Hematopoietic multipotent progenitor cell treated with erythropoietin and hydrocortisone succinate and interleukin-3 and kit ligand, for 4 days (in vitro differentiated cells): ENCODE results near the gene TBP.
A peak's percentile ranks its signal among the peaks of the same experiment; 100 is the strongest.

Experiments
- DNase-seq: peaks from one replicate; pipeline ENCODE4 v3.0.0-alpha.2; 2015

The TBP gene

GRCh38 chr6:170536671-170537070, 17.5 kb upstream of the TBP start:
- no peak for DNase-seq

- no peak for DNase-seq
Measured at GRCh38 chr6:170537329-170537728, 16.8 kb upstream of the TBP start.

- DNase-seq, result no peak
Measured at GRCh38 chr6:170542031-170542719, 12.0 kb upstream of the TBP start.

DNA sequence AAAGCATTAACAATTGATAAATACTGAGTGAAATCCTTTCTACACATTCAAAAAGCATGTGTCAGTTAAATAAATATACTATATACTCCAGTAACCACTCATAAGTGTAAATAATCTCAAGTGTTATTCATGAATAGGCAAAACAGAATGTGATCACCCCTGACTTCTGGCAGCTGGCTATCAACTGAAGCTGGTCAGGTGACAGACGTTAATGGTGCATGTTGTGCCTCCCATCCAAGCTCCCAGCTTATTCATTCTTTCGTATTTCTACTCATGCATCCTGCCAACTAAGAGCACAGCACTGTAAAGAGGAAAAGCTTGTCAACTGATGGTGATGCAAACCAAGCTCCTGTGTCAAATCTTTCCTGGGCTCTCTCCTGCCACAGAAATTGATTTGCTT, 8.8 kb upstream of the TBP start:
- no peak for DNase-seq

GRCh38 chr6:170552765-170553533, 1.2 kb upstream of the TBP start, which contains the start of gene PSMB1:
Gene PSMB1 (minus strand): TSS chr6:170553307. CDS start chr6:170553242, 65 bp downstream.
- DNase-seq, result peak; percentile 97

- peak; percentile 63 for DNase-seq
Measured at GRCh38 chr6:170553534-170554012, 596 bp upstream of the TBP start.

- DNase-seq, result no peak
Measured at GRCh38 chr6:170554796-170555137, 598 bp downstream of the TBP start.

GRCh38 chr6:170555305-170555704, 1.1 kb downstream of the TBP start:
- no peak for DNase-seq

GRCh38 chr6:170561555-170561954, 7.4 kb downstream of the TBP start:
- DNase-seq, result no peak

DNA sequence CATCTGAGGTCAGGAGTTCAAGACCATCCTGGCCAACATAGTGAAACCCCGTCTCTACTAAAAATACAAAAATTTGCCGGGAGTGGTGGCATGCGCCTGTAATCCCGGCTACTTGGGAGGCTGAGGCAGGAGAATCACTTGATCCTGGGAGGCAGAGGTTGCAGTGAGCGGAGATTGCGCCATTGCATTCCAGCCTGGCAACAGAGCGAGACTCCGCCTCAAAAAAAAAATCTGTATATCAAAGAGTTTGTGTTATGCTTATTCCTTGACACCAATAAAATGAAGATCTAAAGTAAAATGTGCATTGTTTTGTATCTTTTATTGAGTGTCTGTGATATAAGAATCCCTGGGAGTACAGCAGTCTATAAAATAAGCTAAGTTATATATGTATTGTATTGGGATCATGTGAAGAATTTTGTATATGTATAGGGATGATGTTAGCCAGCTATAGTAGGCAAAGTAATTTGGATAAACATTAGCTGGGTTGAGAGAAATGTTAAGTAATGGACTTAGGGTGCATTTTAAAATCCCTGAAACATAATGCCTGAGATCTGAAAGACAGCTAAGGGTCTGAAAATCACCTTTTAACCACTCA, 10.9 kb downstream of the TBP start:
- DNase-seq, result no peak

DNA sequence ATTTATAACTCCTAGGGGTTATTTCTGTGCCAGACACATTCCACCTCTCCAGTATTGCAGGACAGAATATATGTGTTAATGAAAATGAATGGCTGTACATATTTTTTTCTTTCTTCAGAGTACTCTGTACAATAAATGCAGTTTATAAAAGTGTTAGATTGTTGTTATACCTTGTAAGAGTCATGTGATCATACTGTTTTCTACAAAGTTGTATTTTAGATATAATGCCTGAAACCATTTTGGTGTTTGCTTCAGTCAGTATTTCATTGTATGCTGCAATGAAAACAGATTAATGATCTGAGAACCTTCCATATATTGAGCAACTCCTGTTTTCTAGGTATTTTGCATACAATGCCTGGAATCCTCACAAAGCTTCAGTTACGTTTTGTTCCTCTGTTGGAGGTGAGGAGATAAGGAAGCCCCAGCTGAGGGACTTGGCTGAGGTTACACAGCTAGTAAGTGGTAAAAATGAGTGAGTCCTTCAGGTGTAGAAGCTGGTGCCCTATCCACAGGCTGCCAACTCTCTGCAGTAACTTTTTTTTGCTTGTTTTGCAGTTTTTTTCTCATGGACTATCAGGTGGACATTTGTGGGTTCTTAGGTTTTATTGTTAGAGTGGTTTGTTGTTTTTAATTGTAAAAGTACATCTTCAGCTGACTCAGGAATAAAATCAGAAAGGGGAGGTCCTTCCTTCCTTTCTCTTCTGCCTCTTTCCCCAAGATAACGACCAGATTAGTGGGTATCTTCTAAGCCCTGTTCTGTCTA, 18.7 kb downstream of the TBP start:
- peak; percentile 55 for DNase-seq

GRCh38 chr6:170575250-170575649, 21.1 kb downstream of the TBP start:
- peak; percentile 56 for DNase-seq

DNA sequence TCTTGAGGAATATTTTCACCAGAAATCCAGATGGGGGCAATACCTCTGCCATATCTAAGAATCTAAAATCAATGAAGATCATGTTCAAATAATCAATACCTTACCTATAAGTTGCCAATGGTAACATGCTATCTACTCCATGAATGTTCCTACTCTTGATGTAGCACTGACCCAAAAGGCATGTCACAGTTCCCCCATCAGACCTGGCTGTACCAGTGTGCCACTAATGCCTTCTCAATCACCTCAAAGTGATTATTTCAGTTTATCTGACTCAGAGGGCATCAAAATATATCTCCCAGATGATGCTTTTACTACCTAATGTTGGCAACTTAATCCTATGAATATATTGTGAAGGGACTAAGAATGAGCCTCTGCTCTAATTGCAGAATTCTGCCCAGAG, 24.7 kb downstream of the TBP start:
- no peak for DNase-seq

DNA sequence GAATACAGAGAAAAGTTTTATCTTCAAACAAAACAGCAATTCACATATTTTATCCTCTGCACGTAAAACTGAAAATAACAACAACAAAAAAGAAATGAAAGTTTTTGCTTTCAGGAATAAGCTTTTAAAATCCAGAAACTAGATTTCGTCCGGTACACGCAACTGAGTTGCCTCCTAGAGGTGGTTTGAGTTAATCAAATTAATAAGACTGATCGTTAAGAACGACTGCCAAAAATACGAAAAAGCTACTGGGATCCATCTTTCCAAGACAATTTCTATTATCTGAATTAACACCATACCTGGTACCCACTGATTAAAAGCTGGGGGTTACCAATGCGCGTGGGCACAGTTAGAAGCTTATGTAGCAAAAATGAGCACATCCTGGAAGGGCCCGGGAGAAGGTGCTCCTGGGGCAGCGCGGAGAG, 29.6 kb downstream of the TBP start:
- peak; percentile 61 for DNase-seq

DNA sequence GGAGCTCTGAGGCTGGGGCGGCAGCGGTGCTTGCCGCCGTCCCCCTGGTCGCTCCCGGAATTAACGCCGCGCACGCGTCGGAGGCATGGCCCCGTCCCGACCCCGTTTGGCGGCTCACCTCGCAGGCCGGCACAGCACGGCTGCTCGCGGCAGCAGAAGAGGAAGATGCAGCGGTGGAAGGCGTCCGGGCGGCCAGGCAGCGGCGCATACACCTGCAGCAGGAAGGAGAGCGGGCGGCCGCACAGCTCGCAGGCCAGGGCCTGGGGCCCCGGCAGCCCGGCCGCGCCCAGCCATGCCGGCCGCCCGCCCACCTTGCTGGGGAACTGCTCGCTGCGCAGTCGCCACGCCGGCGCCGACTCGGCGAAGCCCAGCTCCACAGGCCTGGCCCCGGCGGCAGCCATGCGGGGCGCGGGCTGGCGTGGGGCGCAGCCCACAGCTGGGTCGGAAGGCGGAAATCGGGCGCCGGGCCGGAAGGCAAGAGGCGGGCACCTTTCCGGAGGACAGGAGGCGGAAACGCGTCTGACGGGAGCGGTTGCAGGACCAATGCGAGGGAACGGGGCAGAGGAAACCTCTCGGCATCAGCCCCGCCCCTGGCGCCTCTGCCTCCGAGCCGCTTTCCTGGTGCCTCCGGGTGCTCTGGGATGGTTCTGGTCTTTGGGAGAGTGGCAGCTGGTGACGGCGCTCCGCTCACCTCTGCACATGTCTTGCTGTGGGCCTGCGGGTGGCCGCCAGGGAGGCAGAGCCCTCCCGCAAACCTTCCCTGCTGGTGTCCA, 30.2 kb downstream of the TBP start, which contains the start of gene PDCD2:
PDCD2 (minus strand) TSS at position 457 of the 773 bp plus-strand sequence; CDS start at position 401, 56 bp downstream.
- peak; percentile 98 for DNase-seq

- DNase-seq, result no peak
Measured at GRCh38 chr6:170584954-170585498, 30.9 kb downstream of the TBP start.

DNA sequence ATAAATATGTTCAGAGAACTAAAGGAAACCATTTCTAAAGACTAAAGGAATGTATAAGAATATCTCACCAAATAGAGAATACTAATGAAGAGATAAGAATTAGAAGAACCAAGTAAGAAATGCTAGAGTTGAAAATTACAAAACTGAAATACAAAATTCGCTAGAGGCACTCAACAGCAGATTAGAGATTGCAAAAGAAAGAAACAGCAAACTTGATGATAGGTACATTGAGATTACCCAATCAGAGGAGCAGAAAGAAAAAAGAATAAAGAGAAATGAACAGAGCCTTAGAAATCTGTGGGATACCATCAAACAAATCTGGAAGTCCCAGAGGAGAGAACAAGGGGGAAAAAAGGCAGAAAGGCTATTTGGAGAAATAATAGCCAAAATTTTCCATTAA, 36.6 kb downstream of the TBP start:
- no peak for DNase-seq

GRCh38 chr6:170596426-170596825, 42.3 kb downstream of the TBP start:
- DNase-seq, result no peak

DNA sequence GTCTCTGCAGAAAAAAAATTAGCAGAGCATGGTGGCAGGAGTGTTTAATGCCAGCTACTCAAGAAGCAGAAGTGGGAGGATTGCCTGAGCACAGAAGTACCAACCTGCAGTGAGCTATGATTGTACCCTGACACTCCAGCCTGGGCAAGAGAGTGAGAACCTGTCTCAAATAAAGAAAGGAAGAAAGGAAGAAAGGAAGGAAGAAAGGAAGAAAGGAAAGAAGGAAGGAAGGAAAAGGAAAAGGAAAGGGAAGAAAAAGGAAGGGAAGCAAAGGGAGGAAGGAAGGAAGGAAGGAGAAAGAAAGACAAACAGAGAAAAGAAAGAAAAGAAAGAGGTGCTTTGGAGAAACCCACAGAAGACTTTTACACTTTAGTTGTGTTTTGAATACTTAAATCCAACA, 43.1 kb downstream of the TBP start:
- no peak for DNase-seq

- DNase-seq, result no peak
Measured at GRCh38 chr6:170605574-170606259, 51.5 kb downstream of the TBP start.

DNA sequence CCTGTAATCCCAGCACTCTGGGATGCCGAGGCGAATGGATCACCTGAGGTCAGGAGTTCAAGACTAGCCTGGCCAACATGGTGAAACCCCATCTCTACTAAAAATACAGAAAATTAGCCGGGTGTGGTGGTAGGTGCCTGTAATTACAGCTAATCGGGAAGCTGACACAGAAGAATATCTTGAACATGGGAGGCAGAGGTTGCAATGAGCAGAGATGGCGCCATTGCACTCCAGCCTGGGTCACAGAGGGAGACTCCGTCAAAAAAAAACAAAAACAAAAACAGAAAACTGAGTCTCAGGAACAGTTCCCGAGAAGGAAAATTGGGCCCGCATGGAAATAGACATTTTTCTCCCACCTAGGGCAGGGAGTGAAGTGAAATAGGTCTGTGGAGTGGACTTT, 55.1 kb downstream of the TBP start:
- DNase-seq, result peak; percentile 7
